Astrocyte of the cerebellum (primary cell): ENCODE results near the gene POC5.

Experiments
- DNase-seq: peaks from one replicate; pipeline ENCODE4 v3.0.0-alpha.2; 2011; ENCODE audit warnings: low read depth
- H3K4me3 ChIP-seq: 2 replicates; pipeline ENCODE4 v1.5.1; 2011; ENCODE audit warnings: mild to moderate bottlenecking, low read depth, low read length, moderate library complexity
- in situ Hi-C: cut with HindIII; loops from 2 replicates; pipeline ENCODE4 v1.10.0; 2017; ENCODE audit warnings: low sequenced_read_pairs
- TF ChIP-seq, protein P1 (sequence below): IDR thresholded peaks from 2 replicates; pipeline ENCODE4 v1.5.1; 2012; ENCODE audit warnings: low read length, low read depth, moderate library complexity, mild to moderate bottlenecking; ENCODE audit errors: missing control alignments

The POC5 gene

DNA sequence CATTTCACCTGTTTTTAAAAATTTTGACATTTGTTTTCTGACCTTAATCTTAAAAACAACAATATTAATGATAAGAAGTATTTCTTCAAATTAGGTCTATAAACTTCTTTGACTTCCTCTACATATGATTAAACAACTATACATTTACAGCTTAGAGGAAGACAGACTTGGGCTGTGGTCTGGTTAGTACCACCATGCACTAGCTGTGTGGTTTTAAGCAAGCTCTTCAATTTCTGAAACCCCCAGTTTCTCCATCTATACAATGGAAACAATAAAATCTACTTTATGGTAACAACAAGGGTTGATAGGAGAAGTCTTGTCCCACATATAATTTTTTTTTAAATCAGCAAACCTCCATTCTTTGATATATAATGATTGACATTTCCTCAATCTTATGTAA is 90.3 kb downstream of the POC5 start:
- in situ Hi-C loops: no loop called here
- TF ChIP-seq, protein P1, sequence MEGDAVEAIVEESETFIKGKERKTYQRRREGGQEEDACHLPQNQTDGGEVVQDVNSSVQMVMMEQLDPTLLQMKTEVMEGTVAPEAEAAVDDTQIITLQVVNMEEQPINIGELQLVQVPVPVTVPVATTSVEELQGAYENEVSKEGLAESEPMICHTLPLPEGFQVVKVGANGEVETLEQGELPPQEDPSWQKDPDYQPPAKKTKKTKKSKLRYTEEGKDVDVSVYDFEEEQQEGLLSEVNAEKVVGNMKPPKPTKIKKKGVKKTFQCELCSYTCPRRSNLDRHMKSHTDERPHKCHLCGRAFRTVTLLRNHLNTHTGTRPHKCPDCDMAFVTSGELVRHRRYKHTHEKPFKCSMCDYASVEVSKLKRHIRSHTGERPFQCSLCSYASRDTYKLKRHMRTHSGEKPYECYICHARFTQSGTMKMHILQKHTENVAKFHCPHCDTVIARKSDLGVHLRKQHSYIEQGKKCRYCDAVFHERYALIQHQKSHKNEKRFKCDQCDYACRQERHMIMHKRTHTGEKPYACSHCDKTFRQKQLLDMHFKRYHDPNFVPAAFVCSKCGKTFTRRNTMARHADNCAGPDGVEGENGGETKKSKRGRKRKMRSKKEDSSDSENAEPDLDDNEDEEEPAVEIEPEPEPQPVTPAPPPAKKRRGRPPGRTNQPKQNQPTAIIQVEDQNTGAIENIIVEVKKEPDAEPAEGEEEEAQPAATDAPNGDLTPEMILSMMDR: no peak

More for the DNA sequence above, 90.3 kb downstream of the POC5 start:
- DNase-seq: no peak
- H3K4me3 ChIP-seq: no peak overlapping the region
